Posterior vena cava (tissue), 2 donors: ENCODE measurements around the gene DARS2. TPM values are rescaled to one million over a fixed set of nuclear protein-coding genes. Genes with fewer than 3 reads are reported as not detected.
"Not testable (repeated sequence)": the region's sequence is repeated elsewhere in the genome, so short reads cannot be mapped to it uniquely, and the experiment has no call there.

Experiments
- DNase-seq: peaks from one replicate; pipeline ENCODE4 v3.0.0-alpha.2; 2020; ENCODE audit warnings: low spot score
- intact Hi-C, 2 donors: fragments of 100-400 bp; cut with DNase I; formaldehyde crosslinking; loops; one replicate each; pipeline versions ENCODE4 v1.14.1 to v1.14.2; 2022 to 2023
- long read RNA-seq, 2 donors: library from polyadenylated mRNA; unstranded; transcript quantifications; one replicate each; pipeline ENCODE4 v2.0.0, GENCODE V29; 2020 to 2021
- total RNA-seq, 2 donors: library from RNA; stranded (reverse); fragmentation: NEBNext Ultra II Directional; extraction: Animal tissue kit (Norgen Biotek cat#: 25700); gene quantifications; one replicate each; pipeline ENCODE4 v1.2.1, GENCODE V29; 2021
- donor health status: DM: yes; HTN: yes; CAD: no.
- donor health status: DM: yes; HTN: yes; CAD: no.

Gene DARS2
- total RNA-seq: 1 to 10 TPM; 8.7 to 8.8 TPM
- long read RNA-seq, donor 1, partial matches to known transcripts: 1 of 5 reads
- long read RNA-seq, donor 1, other reads (novel, unspliced or antisense): 0 of 5 reads
- long read RNA-seq, donor 2, partial matches to known transcripts: 2 of 10 reads
- long read RNA-seq, donor 2, other reads (novel, unspliced or antisense): 1 of 10 reads

DNA sequence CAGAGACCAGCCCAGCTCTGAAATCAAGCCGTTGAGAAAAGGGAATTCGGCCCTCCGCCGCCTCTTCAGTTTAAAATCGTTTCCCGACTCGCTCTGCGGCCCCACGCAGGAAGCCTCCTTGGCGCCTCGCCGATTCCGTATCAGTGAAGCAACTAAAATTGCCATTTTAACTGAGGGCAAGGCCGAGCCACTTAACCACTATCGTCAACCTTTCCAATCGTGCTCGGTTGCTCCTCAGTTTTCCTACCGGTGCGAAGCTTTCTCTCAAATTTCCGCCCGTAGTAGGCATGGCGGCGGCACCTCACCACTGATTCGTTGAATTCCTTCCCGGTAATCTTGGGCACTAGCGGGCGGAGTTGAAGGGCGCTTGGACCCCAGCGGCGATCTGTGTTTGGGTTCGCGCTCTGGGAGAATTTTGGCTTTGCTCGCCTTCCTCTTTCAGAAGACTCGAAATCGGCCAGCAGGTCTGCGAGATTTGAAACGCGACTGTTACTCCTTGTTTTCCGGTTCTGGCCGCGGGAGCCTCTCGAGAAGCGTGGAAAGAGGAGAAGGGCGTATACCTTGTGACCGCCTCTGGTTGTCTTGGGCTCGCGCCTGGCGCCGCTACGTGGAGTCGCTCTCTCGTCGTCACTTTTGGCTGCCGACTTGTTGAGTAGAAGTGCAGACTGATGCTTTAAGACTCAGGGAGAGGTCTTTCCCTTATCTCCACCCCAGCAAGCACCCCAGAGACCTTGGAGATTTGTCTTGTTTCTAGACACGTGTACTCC, at the start of gene DARS2, which contains the start of gene CENPL:
DARS2 (plus strand) TSS at position 359 of the 767 bp plus-strand sequence. CDS start 557 bp downstream, outside the sequence.
CENPL (minus strand) TSS at position 569 of the 767 bp plus-strand sequence. CDS start 13,584 bp downstream, outside the sequence.
- peak; percentile 99 for DNase-seq
- intact Hi-C loops: loop anchor here in 1 of 2 donors (10.0 kb wide), 1 partner anchor 400 kb away; no protein-coding TSS in a partner anchor

DNA sequence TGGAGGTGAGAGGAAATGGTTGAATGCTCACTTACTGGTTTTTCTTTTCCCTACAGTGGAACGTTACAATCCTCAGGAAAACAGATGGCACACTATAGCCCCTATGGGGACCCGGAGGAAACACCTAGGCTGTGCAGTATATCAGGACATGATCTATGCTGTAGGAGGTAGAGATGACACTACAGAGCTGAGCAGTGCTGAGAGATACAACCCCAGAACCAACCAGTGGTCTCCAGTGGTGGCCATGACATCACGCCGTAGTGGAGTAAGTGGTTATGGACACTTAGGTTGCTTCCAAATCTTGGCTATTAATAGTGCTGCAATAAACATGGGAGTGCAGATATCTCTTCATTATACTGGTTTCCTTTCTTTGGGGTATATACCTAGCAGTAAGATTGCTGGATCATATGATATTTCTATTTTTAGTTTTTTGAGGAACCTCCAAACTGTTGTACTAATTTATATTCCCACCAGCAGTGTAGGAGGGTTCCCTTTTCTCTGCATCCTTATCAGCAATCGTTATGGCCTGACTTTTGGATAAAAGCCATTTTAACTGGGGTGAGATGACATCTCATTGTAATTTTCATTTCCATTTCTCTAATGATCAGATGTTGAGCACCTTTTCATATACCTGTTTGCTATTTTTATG, 48.8 kb upstream of the DARS2 start:
- intact Hi-C loops: no loop called here
- no peak for DNase-seq

- intact Hi-C loops: no loop called here
These were observed 44.5 kb upstream of the DARS2 start for GRCh38 chr1:173779936-173780335.

GRCh38 chr1:173784997-173785396, 39.5 kb upstream of the DARS2 start:
- intact Hi-C loops: no loop called here
- no peak for DNase-seq

More at GRCh38 chr1:173779936-173780335, 44.5 kb upstream of the DARS2 start:
- DNase-seq: no peak

DNA sequence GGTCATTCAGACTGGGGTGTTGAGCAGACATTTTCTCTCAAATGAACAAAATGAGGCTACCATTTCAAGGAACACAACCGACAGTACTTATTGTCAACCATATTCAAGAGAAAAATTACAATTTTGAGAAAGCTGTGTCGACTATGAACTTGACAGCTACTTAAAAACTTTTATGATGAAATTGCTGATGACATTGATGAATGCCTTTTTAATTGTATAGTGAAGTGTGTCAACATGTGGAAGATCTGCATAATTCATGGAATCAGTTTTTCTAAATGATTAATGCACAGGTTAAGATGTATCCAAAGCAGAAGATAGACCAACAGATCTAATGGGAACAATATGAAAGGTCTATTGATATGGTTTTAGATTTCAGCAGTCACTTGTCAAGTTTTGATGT, 34.6 kb upstream of the DARS2 start:
- no peak for DNase-seq

GRCh38 chr1:173798078-173798477, 26.4 kb upstream of the DARS2 start:
- intact Hi-C loops: no loop called here
- no peak for DNase-seq

More for the DNA sequence above, 34.6 kb upstream of the DARS2 start:
- intact Hi-C loops: no loop called here

DNA sequence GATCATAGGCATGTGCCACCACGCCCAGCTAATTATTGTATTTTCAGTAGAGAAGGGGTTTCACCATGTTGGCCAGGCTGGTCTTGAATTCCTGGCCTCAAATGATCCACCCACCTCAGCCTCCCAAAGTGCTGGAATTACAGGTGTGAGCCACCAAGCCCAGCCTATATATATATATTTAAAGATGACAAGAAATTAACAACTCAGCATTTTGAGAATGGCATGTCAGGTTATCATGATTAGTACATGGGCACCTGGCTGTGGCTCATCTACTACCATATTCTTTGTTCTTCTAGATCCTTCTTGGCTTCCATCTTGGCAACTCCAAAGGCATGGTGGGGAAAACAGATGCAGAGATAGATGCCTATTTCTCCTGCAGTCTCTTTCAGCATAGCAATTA, 24.5 kb upstream of the DARS2 start:
- DNase-seq, intact Hi-C loops: not testable (repeated sequence)

DNA sequence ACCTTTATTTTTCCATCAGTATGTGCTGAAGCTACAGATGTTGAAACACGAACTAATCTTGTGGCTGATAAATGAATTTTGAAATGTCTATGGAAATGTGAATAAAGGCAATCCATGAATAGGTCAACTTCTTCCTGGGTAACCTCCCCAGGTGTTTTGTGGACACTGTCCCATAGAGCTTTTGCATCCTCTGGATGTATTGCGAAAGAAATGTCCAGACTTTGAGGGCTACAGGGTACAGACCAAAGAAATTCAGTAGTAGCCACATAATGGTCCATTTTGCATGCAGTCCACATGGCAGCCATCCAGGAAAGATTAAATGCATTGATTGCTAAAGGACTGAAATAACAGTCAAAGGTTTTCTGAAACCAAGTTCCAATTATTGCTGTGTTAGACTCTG, 21.5 kb upstream of the DARS2 start:
- intact Hi-C loops: no loop called here

GRCh38 chr1:173813654-173814053, 10.8 kb upstream of the DARS2 start:
- DNase-seq, intact Hi-C loops: not testable (repeated sequence)

More for the DNA sequence above, 21.5 kb upstream of the DARS2 start:
- DNase-seq: no peak

- intact Hi-C loops: no loop called here
- no peak for DNase-seq
These were observed 6.0 kb upstream of the DARS2 start for GRCh38 chr1:173818459-173818858.

GRCh38 chr1:173821680-173822079, 2.8 kb upstream of the DARS2 start:
- intact Hi-C loops: loop anchor here (2.0 to 10.0 kb wide), 2 partner anchors 49 to 397 kb away; no protein-coding TSS in a partner anchor
- no peak for DNase-seq

- intact Hi-C loops: loop anchor here (2.0 to 10.0 kb wide), 2 partner anchors 47 to 399 kb away; no protein-coding TSS in a partner anchor
- DNase-seq: no peak
These were observed 625 bp upstream of the DARS2 start for GRCh38 chr1:173823781-173824314.

DNA sequence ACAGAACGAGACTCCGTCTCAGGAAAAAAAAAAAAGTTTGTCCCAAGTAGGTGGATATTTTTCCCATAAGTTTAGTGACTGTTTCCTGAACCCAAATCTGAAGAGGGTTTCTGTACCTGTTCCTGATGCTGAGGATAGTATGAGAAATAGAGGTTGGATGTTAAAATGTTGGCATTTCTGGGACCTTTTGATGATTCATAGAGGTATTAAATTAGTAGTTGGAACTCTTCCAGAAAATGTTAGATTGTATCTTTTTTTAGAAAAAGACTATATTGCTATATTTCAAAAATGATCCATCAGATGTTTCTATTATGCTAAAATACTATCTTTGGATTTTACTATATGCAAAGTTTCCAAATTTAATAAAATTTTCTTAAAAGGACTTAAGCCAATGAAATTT, 3.1 kb downstream of the DARS2 start:
- no peak for DNase-seq
- intact Hi-C loops: loop anchor here in 1 of 2 donors (10.0 kb wide), 1 partner anchor 403 kb away; no protein-coding TSS in a partner anchor

DNA sequence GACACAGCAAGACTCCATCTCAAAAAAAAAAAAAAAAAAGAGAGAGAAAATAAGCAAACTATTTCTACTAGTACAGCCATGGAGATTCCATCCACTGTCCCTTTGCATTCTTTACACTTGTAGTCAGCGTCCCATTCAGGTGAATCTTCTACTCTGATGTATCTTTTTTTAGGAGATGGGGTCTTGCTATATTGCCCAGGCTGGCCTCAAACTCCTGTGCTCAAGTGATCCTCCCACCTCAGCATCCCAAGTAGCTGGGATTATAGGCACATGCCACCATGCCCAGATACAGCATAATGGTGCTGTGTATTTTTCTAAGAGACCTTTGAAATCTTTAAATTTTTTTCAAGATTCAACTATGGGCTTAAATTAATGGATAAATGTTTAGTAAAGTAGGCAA, 8.3 kb downstream of the DARS2 start:
- intact Hi-C loops: no loop called here
- DNase-seq: no peak

- intact Hi-C loops: no loop called here
- DNase-seq: no peak
These were observed 27.6 kb downstream of the DARS2 start for GRCh38 chr1:173852105-173852504.

GRCh38 chr1:173853074-173853473, 28.6 kb downstream of the DARS2 start:
- no peak for DNase-seq
- intact Hi-C loops: no loop called here

GRCh38 chr1:173856014-173856413, 31.5 kb downstream of the DARS2 start:
- DNase-seq: no peak
- intact Hi-C loops: no loop called here

- intact Hi-C loops: no loop called here
- DNase-seq: no peak
These were observed 32.4 kb downstream of the DARS2 start for GRCh38 chr1:173856903-173857302.

DNA sequence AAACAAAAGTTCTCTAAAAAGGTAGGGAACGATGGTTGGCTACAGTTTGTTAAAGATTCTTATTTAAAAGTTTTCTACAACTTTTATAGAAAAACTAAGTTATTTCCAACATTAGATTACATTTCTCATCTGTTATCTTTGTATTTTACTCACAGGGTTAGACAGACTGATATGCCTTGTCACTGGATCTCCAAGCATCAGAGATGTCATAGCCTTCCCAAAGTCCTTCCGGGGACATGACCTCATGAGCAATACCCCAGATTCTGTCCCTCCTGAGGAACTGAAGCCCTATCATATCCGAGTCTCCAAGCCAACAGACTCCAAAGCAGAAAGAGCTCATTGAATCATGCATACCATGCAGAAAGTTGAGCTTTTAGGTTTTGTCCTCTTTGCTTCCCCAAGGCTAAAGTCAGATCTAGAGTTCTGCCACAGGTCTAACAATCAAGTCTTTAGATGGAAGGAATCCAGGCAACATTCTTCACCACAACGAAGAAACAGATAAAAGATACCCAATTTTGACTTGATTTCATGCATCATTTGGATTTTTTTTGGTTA, 33.0 kb downstream of the DARS2 start:
- no peak for DNase-seq
- intact Hi-C loops: no loop called here
